ENCODE results near the gene PRRT2. TPM values are rescaled to one million over a fixed set of nuclear protein-coding genes. Genes with fewer than 3 reads are reported as not detected.

PRRT2 gene
- total RNA-seq, 1 experiment from 2014 or later = 9.7 TPM

GRCh38 chr16:29824589-29825144 lies 12.7 kb downstream of the PRRT2 start:
- POLR2A ChIA-PET = interaction anchor here (0.7 kb wide), 1 partner anchor 281 kb away, joined by 5 read pairs; no protein-coding TSS in a partner anchor
- Histone ChIP-seq H3K4me1 (ENCODE audit: control insufficient read depth, insufficient read depth, low read length) (peaks cover 42% of the 10 kb centered on the region), H3K36me3 (ENCODE audit: control insufficient read depth, insufficient read depth, low read length) (no peaks in the 10 kb centered on the region; the same call in 1 of the 2 replicates), H3K4me3 (ENCODE audit: low read depth in 2 of 2, low read length in 2 of 2) (no peak overlapping the region), H3K27ac (ENCODE audit: low read length) (peak overlapping the region; percentile 36), H3K9me3 (ENCODE audit: control insufficient read depth, insufficient read depth, low read depth, low read length) (no peaks in the 10 kb centered on the region), H3K27me3 (ENCODE audit: control insufficient read depth, insufficient read depth, low read length) (no peaks in the 10 kb centered on the region)
- TF ChIP-seq TCF7L2 (IDR thresholded peaks at IDR 0.05; ENCODE audit: low read depth, low read length) = no peak
- TF ChIP-seq POLR2AphosphoS5 (IDR thresholded peaks at IDR 0.05; ENCODE audit: low read depth, low read length) = no peak
- TF ChIP-seq REST (IDR thresholded peaks at IDR 0.05; ENCODE audit: insufficient read depth in 1 of 2, low read depth in 2 of 2, low read length in 1 of 2) = no peak
- no peak for TF ChIP-seq SIN3A (IDR thresholded peaks at IDR 0.05; ENCODE audit: borderline replicate concordance, insufficient read depth, low read depth, low read length)
- no peak for TF ChIP-seq CTCF (IDR thresholded peaks at IDR 0.05)
- DNase-seq (ENCODE audit: low read depth, low spot score) (no peak), ATAC-seq (no peak)
- in situ Hi-C loops (cut with HindIII; ENCODE audit: low pct_unique_long_range_greater_than_20kb, low sequenced_read_pairs) = no loop called here
- BruUV-seq (replicated peaks) = no TSS peak
- CTCF ChIA-PET = no interaction called here
- intact Hi-C loops (cut with micrococcal nuclease; ENCODE audit: unreplicated experiment) = no loop called here

GRCh38 chr16:29825145-29826044 lies 13.4 kb downstream of the PRRT2 start:
- in situ Hi-C loops (cut with HindIII; ENCODE audit: low pct_unique_long_range_greater_than_20kb, low sequenced_read_pairs) = no loop called here
- Histone ChIP-seq H3K9me3 (ENCODE audit: control insufficient read depth, insufficient read depth, low read depth, low read length) (no peaks in the 10 kb centered on the region), H3K27me3 (ENCODE audit: control insufficient read depth, insufficient read depth, low read length) (no peaks in the 10 kb centered on the region), H3K4me3 (ENCODE audit: low read depth in 2 of 2, low read length in 2 of 2) (no peak overlapping the region), H3K36me3 (ENCODE audit: control insufficient read depth, insufficient read depth, low read length) (no peaks in the 10 kb centered on the region; the same call in 1 of the 2 replicates), H3K4me1 (ENCODE audit: control insufficient read depth, insufficient read depth, low read length) (peaks cover 37% of the 10 kb centered on the region), H3K27ac (ENCODE audit: low read length) (peak overlapping the region; percentile 36)
- DNase-seq (ENCODE audit: low read depth, low spot score) (no peak), ATAC-seq (peak; percentile 4; the same call in 1 of the 2 replicates)
- no TSS peak for BruUV-seq (replicated peaks)
- TF ChIP-seq REST (IDR thresholded peaks at IDR 0.05; ENCODE audit: insufficient read depth in 1 of 2, low read depth in 2 of 2, low read length in 1 of 2) (no peak), TCF7L2 (IDR thresholded peaks at IDR 0.05; ENCODE audit: low read depth, low read length) (no peak), POLR2AphosphoS5 (IDR thresholded peaks at IDR 0.05; ENCODE audit: low read depth, low read length) (no peak), SIN3A (IDR thresholded peaks at IDR 0.05; ENCODE audit: borderline replicate concordance, insufficient read depth, low read depth, low read length) (no peak), CTCF (IDR thresholded peaks at IDR 0.05) (no peak)
- ChIA-PET CTCF (no interaction called here), POLR2A (no interaction called here)
- intact Hi-C loops (cut with micrococcal nuclease; ENCODE audit: unreplicated experiment) = no loop called here

Measured in Panc1 (cell line).